SU-DHL-6 (cell line): Measurements from ENCODE around the gene OLFM2.

Experiments used
- EZH2phosphoT487 ChIP-seq: fragments of 200-600 bp; sonication (generic), shearing (Covaris generic); conservative IDR thresholded peaks from 2 replicates; pipeline ENCODE4 v1.6.1; 2018; ENCODE audit warnings: mild to moderate bottlenecking, antibody characterized with exemption, low read length, moderate library complexity, mixed read lengths
- TF ChIP-seq, protein P1 (sequence below): fragments of 200-600 bp; sonication (generic); IDR thresholded peaks from one replicate; pipeline ENCODE4 v1.5.1; 2017; ENCODE audit warnings: antibody characterized with exemption, mild to moderate bottlenecking, low read length, moderate library complexity; ENCODE audit not compliant: insufficient read depth, poor library complexity, severe bottlenecking

DNA sequence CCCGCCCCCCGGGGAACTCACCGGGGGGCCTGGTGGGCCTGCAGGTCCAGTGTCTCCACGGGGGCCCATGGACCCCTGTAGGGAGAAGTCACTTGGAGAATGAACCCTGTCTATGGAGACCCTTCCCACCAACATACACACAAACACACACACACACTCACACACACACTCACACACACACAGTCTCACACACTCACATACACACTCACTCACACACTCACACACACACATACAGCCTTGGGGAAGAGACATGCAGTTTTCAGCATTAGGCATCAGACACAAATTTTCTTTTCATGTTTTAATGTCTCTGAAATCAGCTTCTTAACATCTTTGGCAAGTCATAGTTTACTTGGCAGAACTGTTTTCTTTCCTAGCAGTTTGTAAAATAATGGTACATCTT is 31.0 kb upstream of the OLFM2 start:
- TF ChIP-seq, protein P1, sequence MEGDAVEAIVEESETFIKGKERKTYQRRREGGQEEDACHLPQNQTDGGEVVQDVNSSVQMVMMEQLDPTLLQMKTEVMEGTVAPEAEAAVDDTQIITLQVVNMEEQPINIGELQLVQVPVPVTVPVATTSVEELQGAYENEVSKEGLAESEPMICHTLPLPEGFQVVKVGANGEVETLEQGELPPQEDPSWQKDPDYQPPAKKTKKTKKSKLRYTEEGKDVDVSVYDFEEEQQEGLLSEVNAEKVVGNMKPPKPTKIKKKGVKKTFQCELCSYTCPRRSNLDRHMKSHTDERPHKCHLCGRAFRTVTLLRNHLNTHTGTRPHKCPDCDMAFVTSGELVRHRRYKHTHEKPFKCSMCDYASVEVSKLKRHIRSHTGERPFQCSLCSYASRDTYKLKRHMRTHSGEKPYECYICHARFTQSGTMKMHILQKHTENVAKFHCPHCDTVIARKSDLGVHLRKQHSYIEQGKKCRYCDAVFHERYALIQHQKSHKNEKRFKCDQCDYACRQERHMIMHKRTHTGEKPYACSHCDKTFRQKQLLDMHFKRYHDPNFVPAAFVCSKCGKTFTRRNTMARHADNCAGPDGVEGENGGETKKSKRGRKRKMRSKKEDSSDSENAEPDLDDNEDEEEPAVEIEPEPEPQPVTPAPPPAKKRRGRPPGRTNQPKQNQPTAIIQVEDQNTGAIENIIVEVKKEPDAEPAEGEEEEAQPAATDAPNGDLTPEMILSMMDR: no peak
- no peak for TF ChIP-seq EZH2phosphoT487
